Mammary epithelial cell (primary cell): Measurements from ENCODE around the gene POLDIP2.

Experiments used
- CTCF ChIP-seq, 2 donors: IDR thresholded peaks in 1 of 2; conservative IDR thresholded peaks in 1 of 2; 2 replicates each; pipeline ENCODE4 v1.5.1; 2011 to 2012; ENCODE audit warnings: inconsistent platforms in 2 of 2, low read length in 2 of 2, mild to moderate bottlenecking in 2 of 2, control low read depth in 1 of 2, low read depth in 1 of 2; ENCODE audit not compliant: insufficient read depth in 1 of 2; ENCODE audit errors: extremely low read depth in 1 of 2
- EZH2 ChIP-seq: IDR thresholded peaks from 2 replicates; pipeline ENCODE4 v1.6.1; 2012; ENCODE audit warnings: low read length, inconsistent platforms, borderline replicate concordance

GRCh38 chr17:28345419-28346198 lies 11.7 kb downstream of the POLDIP2 start:
- TF ChIP-seq CTCF (conservative IDR thresholded peaks at IDR 0.05 in 1 of 2, IDR thresholded peaks at IDR 0.05 in 1 of 2; ENCODE audit: extremely low read depth in 1 of 2, insufficient read depth in 1 of 2, low read depth in 1 of 2, low read length in 2 of 2): no peak
- TF ChIP-seq EZH2: no peak
